Lung microvascular endothelial cell (primary cell): ENCODE measurements around the gene DCAF12L2. TPM values are rescaled to one million over a fixed set of nuclear protein-coding genes. Genes with fewer than 3 reads are reported as not detected.
"Not testable (repeated sequence)": the region's sequence is repeated elsewhere in the genome, so short reads cannot be mapped to it uniquely, and the experiment has no call there.

Source experiments
- DNase-seq, 2 donors: peaks; one replicate each; pipeline versions ENCODE4 v3.0.0 to v3.0.0-alpha.2; 2010; ENCODE audit warnings: low read depth in 2 of 2
- total RNA-seq: library from RNA; depleted of rRNA; stranded (reverse); fragments of >200 nt; gene quantifications from 2 replicates; pipeline ENCODE4 v1.2.1, GENCODE V29; 2014

The DCAF12L2 gene
- under 0.01 TPM in 1 of 2 replicates, not detected in the other for total RNA-seq

DNA sequence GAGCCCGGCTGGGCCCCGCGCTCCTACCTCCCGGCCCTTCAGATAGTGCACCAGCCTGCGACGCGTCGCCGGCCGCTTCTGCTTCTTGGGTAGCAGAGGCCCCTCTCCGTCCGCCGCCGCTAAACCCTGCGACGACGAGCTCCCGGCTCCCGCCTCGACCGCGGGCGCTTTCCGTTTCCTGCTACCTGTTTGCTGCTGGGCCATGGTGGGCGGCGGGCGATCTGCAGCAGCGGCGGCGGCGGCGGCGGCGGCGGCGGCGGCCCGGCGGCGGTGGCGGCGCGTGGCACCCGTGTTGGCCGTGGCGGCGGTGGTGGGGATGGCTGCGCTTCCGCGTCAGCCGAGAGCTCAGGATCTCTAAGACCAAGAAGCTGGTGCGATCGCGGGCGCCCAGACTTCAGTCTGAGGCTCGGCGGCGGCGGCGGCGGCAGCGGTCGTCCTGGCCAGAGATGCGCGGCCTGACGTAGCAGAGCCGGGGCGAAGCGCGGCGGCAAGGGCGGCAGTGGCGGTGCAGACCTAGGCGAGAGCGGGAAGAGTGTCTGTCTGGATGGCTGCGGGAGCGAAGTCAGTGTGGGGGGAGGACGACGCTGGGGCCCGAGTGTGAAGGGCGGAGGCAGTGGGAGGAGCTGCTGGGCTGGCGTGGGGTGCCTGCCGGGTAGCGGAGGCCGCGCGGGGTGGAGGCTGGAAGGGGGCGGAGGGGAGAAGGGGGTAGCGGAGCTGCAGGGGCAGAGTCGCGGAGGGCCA is at the start of gene DCAF12L2:
TSS of gene DCAF12L2 (minus strand) at position 569 of the 741 bp plus-strand sequence. CDS start at position 204, 365 bp downstream.
- peak in 1 of 2 donors; percentile 2 for DNase-seq

DNA sequence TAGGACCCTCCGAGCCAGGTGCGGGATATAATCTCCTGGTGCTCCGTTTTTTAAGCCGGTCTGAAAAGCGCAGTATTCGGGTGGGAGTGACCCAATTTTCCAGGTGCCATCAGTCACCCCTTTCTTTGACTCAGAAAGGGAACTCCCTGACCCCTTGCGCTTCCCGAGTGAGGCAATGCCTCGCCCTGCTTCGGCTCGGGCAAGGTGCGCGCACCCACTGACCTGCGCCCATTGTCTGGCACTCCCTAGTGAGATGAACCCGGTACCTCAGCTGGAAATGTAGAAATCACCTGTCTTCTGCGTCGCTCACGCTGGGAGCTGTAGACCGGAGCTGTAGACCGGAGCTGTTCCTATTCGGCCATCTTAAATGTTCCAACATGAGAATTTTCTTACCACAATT is 24.8 kb upstream of the DCAF12L2 start:
- DNase-seq: not testable (repeated sequence)

DNA sequence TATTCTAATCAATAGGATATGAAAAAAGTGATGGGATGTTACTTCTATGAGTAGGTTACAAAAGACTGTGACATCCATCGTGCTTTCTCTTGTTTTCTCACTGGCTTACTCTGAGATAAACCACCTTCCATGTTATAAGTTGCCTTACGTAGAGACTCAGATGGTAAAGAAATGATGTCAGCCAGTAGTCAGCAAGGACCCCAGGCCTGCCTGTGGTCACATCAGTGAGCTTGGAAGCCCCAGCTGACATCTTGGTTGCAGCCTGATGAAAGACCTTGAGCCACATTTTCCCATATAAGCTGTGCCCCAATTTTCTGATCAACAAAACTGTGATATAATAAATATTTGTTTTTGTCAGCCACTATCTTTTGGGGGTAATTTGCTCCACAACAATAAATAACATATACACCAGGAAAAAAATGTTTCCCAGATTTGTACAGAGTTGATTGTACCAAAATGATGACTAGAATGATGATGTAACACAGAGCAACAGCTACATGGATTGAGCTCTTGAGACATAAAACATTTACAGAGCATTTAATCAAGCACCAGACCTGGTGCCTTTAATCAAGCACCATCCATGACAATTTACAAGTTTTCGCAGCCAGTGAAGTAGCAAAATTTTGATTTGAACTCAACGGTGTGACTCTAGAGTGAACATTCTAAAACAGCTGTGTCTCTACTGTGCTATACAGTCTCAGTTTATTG is 11.2 kb upstream of the DCAF12L2 start:
- DNase-seq: no peak

DNA sequence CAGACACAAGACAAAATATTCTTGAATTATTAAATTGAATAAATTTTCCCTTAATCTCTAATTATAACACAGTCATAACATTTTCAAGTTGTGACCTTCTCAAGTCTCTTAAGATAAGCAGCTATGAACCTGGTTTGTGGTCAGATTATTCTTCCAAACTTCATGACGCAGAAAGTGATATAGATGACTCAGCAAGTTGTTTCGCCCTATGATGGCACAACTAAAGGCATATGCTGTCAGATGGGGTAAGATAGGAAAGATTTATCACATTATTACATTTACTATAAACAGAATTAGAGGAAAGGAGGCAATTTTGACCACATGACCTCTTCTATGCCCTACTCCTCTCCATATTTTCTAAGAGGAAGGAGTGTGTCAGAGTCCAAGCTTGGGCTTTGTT is 4.6 kb upstream of the DCAF12L2 start:
- no peak for DNase-seq

DNA sequence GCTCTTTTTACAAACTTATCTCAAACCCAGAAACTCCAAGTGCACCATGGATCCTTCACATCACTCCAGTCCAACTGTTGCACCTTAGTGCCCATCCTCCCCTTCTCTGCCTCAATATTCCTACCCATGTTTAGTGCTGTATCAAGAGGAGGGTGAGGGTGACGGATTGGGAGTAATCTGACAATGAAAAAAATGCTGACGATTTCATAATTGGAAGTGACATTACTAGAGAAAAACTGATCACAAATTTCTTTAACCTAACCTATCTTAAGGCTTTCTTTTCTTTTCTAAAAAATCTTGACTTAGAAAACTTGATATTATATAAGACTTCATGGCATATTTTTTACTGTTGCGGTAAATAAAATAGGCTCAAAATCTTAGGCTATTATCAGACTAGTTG is 1.5 kb upstream of the DCAF12L2 start:
- DNase-seq: no peak

DNA sequence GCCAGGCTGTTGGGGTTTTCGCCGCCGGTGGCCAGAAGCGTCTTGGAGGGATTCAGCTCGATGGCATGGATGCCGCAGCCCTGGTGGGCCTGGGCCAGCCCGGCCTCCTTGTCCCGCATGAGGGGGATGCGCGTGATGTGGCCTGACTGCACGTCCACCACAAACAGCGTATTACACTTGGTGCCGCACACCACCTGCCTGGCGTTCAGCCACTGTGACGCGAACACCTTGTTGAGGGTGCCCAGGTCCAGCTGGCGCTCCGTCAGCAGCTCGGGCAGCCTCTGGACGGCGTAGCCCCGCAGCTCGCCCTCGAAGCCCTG is 728 bp downstream of the DCAF12L2 start:
- DNase-seq: no peak

DNA sequence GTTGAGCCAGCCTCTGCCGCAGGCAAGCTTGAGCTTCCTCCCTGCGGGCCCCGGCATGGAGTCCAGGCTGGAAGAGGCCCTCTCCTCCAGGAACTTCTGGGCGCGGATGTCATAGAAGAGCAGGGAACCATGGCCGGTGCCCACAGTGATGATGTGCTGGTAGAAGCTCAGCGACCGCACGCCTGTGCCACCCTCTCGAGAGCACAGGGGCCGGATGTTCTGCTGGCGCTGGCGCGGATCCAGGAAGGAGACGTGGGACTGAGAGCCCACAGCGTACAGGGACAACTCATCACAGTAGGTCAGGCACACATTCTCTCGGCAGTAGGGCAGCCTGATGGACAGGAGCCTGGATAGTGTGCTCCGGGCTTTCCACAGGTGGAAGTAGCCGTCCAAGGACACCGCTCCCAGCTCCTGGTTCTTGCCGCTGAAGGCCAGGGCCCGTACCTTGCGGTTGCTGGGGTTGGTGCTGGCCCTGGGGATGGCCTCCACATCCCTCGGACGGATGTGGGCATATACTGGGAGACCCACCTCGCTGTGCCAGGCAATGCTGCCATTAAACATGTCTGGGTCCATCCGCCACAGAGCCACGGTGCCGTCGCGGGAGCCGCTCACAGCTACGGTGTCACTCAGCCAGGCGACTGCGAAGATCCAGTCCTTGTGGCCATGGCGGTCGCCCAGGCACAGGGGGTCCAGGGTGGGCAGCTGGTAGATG is 1.2 kb downstream of the DCAF12L2 start:
- DNase-seq: no peak

DNA sequence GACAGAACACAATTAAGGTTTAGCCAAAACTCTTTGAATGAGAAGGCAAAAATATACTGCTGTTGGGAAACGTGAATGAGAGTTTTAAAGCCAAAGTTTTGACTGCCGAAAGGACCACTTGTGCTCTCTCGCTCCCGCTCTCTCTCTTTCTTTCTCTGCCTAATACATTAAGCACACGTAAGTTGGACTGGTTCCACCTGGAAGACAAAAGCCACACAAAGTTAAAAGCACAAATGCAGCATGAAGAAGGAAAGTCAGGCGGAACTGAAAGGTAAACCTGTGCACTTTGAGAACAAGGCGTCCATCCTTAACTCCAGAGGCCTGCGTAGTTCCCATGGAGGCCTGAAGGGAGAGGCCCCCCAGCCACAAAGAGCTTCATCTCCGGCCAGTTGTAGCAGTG is 1.9 kb downstream of the DCAF12L2 start:
- no peak for DNase-seq

DNA sequence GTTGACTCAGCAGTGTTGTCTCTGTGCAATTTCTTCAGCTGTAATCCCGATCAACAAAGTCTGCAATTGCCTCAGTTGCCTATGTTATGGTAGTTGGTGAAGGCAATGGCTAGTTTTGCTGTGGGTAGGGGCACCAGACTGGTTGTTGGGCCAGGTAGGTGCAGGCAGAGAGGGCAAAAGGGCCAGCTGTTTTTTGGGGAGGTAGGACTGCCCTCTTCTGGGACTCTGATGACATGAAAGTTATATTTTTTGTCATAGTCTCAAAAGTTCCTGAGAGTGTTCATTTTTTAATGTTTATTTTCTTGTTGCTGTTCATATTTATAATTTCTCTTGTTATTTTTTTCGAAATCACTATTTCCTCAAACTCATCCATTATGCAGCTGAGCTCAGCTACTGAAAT is 25.1 kb downstream of the DCAF12L2 start:
- no peak for DNase-seq

DNA sequence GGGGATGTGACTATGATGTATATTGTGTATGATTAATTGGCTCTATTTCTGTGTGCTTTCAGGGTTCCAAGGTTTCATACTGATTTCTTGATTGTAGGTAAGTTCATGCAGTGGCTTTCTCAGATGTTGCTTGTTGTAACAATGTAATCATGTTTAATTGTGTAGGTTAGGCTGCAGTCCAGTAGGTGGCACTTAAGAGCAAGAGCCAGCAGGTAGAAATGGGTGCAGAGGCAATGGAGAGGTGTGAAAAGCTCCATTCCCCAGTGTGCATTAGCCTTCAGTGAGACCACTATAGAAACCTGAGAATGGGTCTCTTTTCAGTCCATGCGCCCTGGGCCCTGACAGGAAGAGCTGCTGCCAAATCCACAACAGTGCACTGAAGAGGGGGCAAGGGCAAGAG is 28.2 kb downstream of the DCAF12L2 start:
- no peak for DNase-seq

DNA sequence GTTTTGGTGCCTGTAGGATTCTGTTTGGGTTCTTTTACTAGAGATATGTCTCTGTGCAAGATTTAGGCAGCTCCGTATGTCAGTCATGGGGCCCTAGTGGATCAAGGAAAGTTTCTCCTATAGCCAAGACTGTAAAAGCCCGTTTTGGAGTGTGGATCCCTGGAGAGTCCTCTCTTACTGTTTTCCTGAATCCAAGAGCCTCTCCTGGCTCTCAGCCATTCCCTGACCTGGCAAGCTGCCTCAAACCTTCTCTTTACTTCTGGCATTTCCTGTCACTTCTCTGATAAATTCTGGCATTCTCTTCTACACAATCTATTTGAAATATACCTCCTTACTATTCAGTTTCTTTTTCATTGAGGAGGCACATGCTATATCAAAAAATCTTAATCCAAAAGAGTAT is 41.4 kb downstream of the DCAF12L2 start:
- no peak for DNase-seq
